CD4-positive, alpha-beta T cell (primary cell): Measurements from ENCODE around the gene PITPNM3. TPM values are rescaled to one million over a fixed set of nuclear protein-coding genes. Genes with fewer than 3 reads are reported as not detected.

Experiments
- ATAC-seq: fragments of 200-7000 bp; cut with Tn5 transposase; one replicate; pipeline ENCODE4 v1.10.0; 2022; ENCODE audit warnings: mild to moderate bottlenecking; ENCODE audit not compliant: poor library complexity
- CTCF ChIA-PET: fragments of 350-600 bp; sonication (Branson Sonifier 250); formaldehyde crosslinking; loops from one replicate; lab custom pipeline; 2021; ENCODE audit warnings: antibody characterized with exemption, inconsistent platforms; lab: Charles Lee
- POLR2A ChIA-PET: fragments of 350-600 bp; sonication (Branson Sonifier 250); formaldehyde crosslinking; loops from one replicate; lab custom pipeline; 2021; ENCODE audit warnings: antibody characterized with exemption, inconsistent platforms; lab: Charles Lee
- DNase-seq, 14 experiments: peaks; one replicate each; pipeline ENCODE4 v3.0.0-alpha.2; 2013 to 2020; ENCODE audit warnings: mixed read lengths in 2 of 14
- H3K27ac ChIP-seq, 2 donors: one replicate each; pipeline versions ENCODE4 v1.5.1 to v1.7.0; 2013; ENCODE audit warnings: low read length in 2 of 2, low read depth in 1 of 2, mild to moderate bottlenecking in 1 of 2
- H3K27me3 ChIP-seq, 2 experiments: 1 replicate in 1 of 2; 2 replicates in 1 of 2; pipeline versions ENCODE4 v1.6.1 to v1.7.0; 2013; ENCODE audit warnings: low read length in 2 of 2, control low read depth in 1 of 2, mild to moderate bottlenecking in 1 of 2, moderate library complexity in 1 of 2; ENCODE audit not compliant: insufficient read depth in 2 of 2, control insufficient read depth in 1 of 2
- H3K36me3 ChIP-seq: one replicate; pipeline ENCODE4 v1.6.1; 2013; ENCODE audit warnings: low read length, control low read depth; ENCODE audit not compliant: insufficient read depth
- H3K4me1 ChIP-seq: one replicate; pipeline ENCODE4 v1.6.1; 2013; ENCODE audit warnings: low read length, control low read depth; ENCODE audit not compliant: insufficient read depth
- H3K4me3 ChIP-seq: one replicate; pipeline ENCODE4 v1.5.1; 2013; ENCODE audit warnings: mild to moderate bottlenecking, low read length, moderate library complexity
- H3K9me3 ChIP-seq, 2 experiments: 1 replicate in 1 of 2; 2 replicates in 1 of 2; pipeline versions ENCODE4 v1.6.1 to v1.7.0; 2013; ENCODE audit warnings: low read length in 2 of 2, mild to moderate bottlenecking in 2 of 2, control low read depth in 1 of 2, moderate library complexity in 1 of 2; ENCODE audit not compliant: control insufficient read depth in 1 of 2, insufficient read depth in 1 of 2
- H3K27ac Mint-ChIP-seq: one replicate; pipeline ENCODE4 v1.8.0; 2020; ENCODE audit warnings: mixed read lengths
- H3K27me3 Mint-ChIP-seq: one replicate; pipeline ENCODE4 v1.8.0; 2021; ENCODE audit warnings: mixed read lengths
- H3K36me3 Mint-ChIP-seq: one replicate; pipeline ENCODE4 v1.8.0; 2021; ENCODE audit warnings: low read depth, mixed read lengths
- H3K4me1 Mint-ChIP-seq: one replicate; pipeline ENCODE4 v1.8.0; 2021; ENCODE audit warnings: low read depth, mixed read lengths
- H3K4me3 Mint-ChIP-seq: one replicate; pipeline ENCODE4 v1.8.0; 2020; ENCODE audit warnings: mild to moderate bottlenecking, mixed read lengths
- H3K9me3 Mint-ChIP-seq: one replicate; pipeline ENCODE4 v1.8.0; 2020; ENCODE audit warnings: mixed read lengths
- intact Hi-C, 2 experiments: fragments of 100-400 bp; cut with DNase I in 1 of 2; cut with micrococcal nuclease in 1 of 2; formaldehyde crosslinking; loops; one replicate each; pipeline versions ENCODE4 v1.15.1 to v1.9.0; 2023 to 2025; cut with DNase I, micrococcal nuclease
- total RNA-seq, 174 experiments: library from RNA in 2 of 174; stranded (reverse) in 2 of 174; gene quantifications; one replicate each; pipeline ENCODE4 v1.2.3 and lab custom pipeline; 2021 to 2026
- TF ChIP-seq, protein P1 (sequence below): fragments of 200-600 bp; IDR thresholded peaks from one replicate; pipeline ENCODE4 v1.8.0; 2022; ENCODE audit warnings: antibody characterized with exemption, mild to moderate bottlenecking

PITPNM3 gene
- total RNA-seq, 2 experiments from 2014 or later: 0.34 to 0.41 TPM

DNA sequence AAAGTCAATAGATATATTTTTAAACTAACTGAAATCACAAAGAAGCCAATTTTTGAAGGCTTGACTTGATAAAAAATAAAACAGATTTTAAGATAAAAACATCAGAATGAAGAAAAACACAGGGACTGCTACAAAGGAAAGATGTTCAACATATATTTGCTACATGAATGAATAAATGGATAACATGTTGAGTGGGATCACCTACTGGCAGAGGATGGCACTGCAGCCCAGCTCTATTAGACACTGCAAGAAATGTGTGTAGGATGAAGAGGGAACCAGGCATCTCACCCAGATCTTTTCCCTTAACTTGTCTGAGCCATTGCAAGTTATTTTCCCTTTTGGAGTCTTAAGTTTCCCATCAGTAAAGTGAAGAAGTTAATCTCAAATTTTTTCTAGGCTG is 125.6 kb downstream of the PITPNM3 start:
- no peak overlapping the region for H3K27ac ChIP-seq
- TF ChIP-seq, protein P1, sequence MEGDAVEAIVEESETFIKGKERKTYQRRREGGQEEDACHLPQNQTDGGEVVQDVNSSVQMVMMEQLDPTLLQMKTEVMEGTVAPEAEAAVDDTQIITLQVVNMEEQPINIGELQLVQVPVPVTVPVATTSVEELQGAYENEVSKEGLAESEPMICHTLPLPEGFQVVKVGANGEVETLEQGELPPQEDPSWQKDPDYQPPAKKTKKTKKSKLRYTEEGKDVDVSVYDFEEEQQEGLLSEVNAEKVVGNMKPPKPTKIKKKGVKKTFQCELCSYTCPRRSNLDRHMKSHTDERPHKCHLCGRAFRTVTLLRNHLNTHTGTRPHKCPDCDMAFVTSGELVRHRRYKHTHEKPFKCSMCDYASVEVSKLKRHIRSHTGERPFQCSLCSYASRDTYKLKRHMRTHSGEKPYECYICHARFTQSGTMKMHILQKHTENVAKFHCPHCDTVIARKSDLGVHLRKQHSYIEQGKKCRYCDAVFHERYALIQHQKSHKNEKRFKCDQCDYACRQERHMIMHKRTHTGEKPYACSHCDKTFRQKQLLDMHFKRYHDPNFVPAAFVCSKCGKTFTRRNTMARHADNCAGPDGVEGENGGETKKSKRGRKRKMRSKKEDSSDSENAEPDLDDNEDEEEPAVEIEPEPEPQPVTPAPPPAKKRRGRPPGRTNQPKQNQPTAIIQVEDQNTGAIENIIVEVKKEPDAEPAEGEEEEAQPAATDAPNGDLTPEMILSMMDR: no peak
- ChIA-PET CTCF (interaction anchor here (0.7 kb wide), 2 partner anchors 834 to 844 kb away, joined by 3 read pairs; no protein-coding TSS in a partner anchor), POLR2A (no interaction called here)
- no peaks in the 10 kb centered on the region for H3K36me3 Mint-ChIP-seq
- ATAC-seq (no peak), DNase-seq (no peak)
- H3K27me3 ChIP-seq: no peaks in the 10 kb centered on the region
- no peak overlapping the region for H3K27ac Mint-ChIP-seq
- peaks cover 0 to 9% of the 10 kb centered on the region in 2 experiments for H3K9me3 ChIP-seq
- H3K4me1 ChIP-seq: peaks cover 20% of the 10 kb centered on the region
- H3K4me3 Mint-ChIP-seq: no peak overlapping the region
- H3K36me3 ChIP-seq: no peaks in the 10 kb centered on the region
- H3K27me3 Mint-ChIP-seq: peaks cover 3% of the 10 kb centered on the region
- no peak overlapping the region for H3K4me3 ChIP-seq
- H3K4me1 Mint-ChIP-seq: peaks cover 16% of the 10 kb centered on the region
- intact Hi-C loops: loop anchor here in 1 of 2 experiments (10.0 kb wide), 1 partner anchor 726 kb away; no protein-coding TSS in a partner anchor
- H3K9me3 Mint-ChIP-seq: peaks cover 3% of the 10 kb centered on the region

DNA sequence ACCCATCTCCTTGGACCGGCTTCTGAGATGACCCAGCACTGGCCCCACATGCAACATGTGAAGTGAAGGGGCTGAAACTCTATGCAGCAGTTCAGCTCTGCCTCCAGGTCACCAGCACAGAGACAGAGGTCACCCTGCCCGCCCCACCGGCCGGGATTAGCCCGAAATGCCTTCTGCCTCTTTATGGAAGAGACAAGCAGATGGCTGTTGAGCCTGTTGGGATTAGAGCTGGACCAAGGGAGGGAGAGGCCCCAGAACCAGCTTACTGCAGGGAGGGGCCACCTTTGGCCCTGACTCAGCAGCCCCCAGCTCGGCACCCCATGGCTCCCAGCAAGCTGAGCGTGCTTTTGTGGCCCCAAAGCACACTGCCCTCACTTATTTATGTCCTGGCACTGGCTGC is 127.1 kb downstream of the PITPNM3 start:
- H3K27me3 ChIP-seq: no peaks in the 10 kb centered on the region
- peaks cover 3% of the 10 kb centered on the region for H3K9me3 Mint-ChIP-seq
- ChIA-PET POLR2A (no interaction called here), CTCF (no interaction called here)
- H3K36me3 ChIP-seq: no peaks in the 10 kb centered on the region
- TF ChIP-seq, protein P1: no peak
- ATAC-seq (no peak), DNase-seq (no peak)
- no peaks in the 10 kb centered on the region for H3K36me3 Mint-ChIP-seq
- H3K27ac Mint-ChIP-seq: no peak overlapping the region
- H3K4me1 ChIP-seq: peaks cover 20% of the 10 kb centered on the region
- no peak overlapping the region for H3K4me3 ChIP-seq
- no peak overlapping the region for H3K27ac ChIP-seq
- peaks cover 16% of the 10 kb centered on the region for H3K4me1 Mint-ChIP-seq
- peaks cover 0 to 9% of the 10 kb centered on the region in 2 experiments for H3K9me3 ChIP-seq
- H3K27me3 Mint-ChIP-seq: peaks cover 3% of the 10 kb centered on the region
- H3K4me3 Mint-ChIP-seq: no peak overlapping the region
- intact Hi-C loops: loop anchor here (10.0 kb wide), 2 partner anchors 984 to 1184 kb away; no protein-coding TSS in a partner anchor

DNA sequence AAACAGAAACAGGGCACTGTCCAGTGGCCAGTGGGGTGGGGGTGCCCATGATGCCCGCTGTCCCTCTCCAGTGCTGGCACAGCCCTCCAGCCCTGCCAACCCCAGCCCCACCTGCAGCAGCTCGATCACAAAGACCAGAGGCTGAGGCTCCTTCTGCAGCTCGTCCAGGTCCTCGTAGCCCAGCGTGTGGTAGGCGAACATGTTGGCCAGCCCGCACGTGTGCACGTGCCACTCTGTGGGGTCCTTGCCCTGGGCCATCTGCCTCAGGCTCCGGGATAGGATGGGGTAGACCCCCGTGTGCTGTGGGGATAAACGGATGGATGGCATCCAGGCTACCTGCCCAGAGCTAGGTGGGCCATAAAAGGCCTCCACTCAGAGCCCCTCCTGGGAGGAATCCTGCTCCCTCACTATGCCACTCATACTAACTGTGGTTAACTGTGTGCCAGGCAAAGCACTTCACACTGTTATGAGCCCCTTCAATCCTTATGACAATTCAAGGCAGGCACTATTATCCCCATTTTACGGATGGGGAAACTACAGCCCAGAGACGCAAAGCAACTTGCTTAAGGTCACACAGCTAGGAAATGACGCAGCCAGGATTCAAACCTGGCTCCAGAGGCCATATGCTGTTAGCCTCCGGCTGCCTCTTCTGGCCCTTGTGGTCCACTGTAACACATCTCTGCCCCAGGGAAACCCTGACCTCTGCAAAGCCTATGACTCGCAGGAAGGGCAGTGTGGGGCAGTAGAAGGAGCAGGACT is 128.0 kb downstream of the PITPNM3 start:
- Histone ChIP-seq H3K4me1 (peaks cover 20% of the 10 kb centered on the region), H3K27me3 (no peaks in the 10 kb centered on the region), H3K36me3 (no peaks in the 10 kb centered on the region), H3K27ac (no peak overlapping the region), H3K9me3 (peaks cover 0 to 9% of the 10 kb centered on the region in 2 experiments), H3K4me3 (no peak overlapping the region)
- ChIA-PET POLR2A (no interaction called here), CTCF (interaction anchor here (2.2 kb wide), 1 partner anchor 8 kb away, joined by 7 read pairs; no protein-coding TSS in a partner anchor)
- no peaks in the 10 kb centered on the region for H3K36me3 Mint-ChIP-seq
- intact Hi-C loops: loop anchor here (10.0 kb wide), 2 partner anchors 984 to 1184 kb away; no protein-coding TSS in a partner anchor
- H3K27ac Mint-ChIP-seq: no peak overlapping the region
- peaks cover 3% of the 10 kb centered on the region for H3K9me3 Mint-ChIP-seq
- no peak overlapping the region for H3K4me3 Mint-ChIP-seq
- ATAC-seq (no peak), DNase-seq (no peak)
- peaks cover 11% of the 10 kb centered on the region for H3K27me3 Mint-ChIP-seq
- TF ChIP-seq, protein P1: no peak
- H3K4me1 Mint-ChIP-seq: peaks cover 16% of the 10 kb centered on the region
